ENCODE data around the gene ARID5A. TPM values are rescaled to one million over a fixed set of nuclear protein-coding genes. Genes with fewer than 3 reads are reported as not detected.

Gene ARID5A
- total RNA-seq, 1 experiment from 2014 or later: 13.9 TPM

- H3K27ac Mint-ChIP-seq: no peak overlapping the region
- ChIA-PET CTCF (interaction anchor here (0.7 to 2.3 kb wide), 4 partner anchors 13 to 249 kb away, joined by 3 to 9 read pairs (median 3); partner anchors contain the start of gene CNNM4), POLR2A (no interaction called here)
- ATAC-seq (no peak), DNase-seq (ENCODE audit: low spot score) (no peak)
- no peaks in the 10 kb centered on the region for H3K9me3 Mint-ChIP-seq
- no peak for TF ChIP-seq ESRRA (CRISPR knock-in tag; IDR thresholded peaks at IDR 0.05; ENCODE audit: borderline replicate concordance)
- no peak for TF ChIP-seq ATF6 (CRISPR knock-in tag; IDR thresholded peaks at IDR 0.05)
- TF ChIP-seq GRHL2 (CRISPR knock-in tag; IDR thresholded peaks at IDR 0.05; ENCODE audit: insufficient replicate concordance, severe bottlenecking): no peak
- TF ChIP-seq, protein P1, sequence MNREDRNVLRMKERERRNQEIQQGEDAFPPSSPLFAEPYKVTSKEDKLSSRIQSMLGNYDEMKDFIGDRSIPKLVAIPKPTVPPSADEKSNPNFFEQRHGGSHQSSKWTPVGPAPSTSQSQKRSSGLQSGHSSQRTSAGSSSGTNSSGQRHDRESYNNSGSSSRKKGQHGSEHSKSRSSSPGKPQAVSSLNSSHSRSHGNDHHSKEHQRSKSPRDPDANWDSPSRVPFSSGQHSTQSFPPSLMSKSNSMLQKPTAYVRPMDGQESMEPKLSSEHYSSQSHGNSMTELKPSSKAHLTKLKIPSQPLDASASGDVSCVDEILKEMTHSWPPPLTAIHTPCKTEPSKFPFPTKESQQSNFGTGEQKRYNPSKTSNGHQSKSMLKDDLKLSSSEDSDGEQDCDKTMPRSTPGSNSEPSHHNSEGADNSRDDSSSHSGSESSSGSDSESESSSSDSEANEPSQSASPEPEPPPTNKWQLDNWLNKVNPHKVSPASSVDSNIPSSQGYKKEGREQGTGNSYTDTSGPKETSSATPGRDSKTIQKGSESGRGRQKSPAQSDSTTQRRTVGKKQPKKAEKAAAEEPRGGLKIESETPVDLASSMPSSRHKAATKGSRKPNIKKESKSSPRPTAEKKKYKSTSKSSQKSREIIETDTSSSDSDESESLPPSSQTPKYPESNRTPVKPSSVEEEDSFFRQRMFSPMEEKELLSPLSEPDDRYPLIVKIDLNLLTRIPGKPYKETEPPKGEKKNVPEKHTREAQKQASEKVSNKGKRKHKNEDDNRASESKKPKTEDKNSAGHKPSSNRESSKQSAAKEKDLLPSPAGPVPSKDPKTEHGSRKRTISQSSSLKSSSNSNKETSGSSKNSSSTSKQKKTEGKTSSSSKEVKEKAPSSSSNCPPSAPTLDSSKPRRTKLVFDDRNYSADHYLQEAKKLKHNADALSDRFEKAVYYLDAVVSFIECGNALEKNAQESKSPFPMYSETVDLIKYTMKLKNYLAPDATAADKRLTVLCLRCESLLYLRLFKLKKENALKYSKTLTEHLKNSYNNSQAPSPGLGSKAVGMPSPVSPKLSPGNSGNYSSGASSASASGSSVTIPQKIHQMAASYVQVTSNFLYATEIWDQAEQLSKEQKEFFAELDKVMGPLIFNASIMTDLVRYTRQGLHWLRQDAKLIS (CRISPR knock-in tag; IDR thresholded peaks at IDR 0.05; ENCODE audit: borderline replicate concordance): no peak
- no peak for TF ChIP-seq GTF2I (CRISPR knock-in tag; conservative IDR thresholded peaks at IDR 0.05)
- no peak for TF ChIP-seq EMX1 (CRISPR knock-in tag; IDR thresholded peaks at IDR 0.05)
- TF ChIP-seq, protein P2, sequence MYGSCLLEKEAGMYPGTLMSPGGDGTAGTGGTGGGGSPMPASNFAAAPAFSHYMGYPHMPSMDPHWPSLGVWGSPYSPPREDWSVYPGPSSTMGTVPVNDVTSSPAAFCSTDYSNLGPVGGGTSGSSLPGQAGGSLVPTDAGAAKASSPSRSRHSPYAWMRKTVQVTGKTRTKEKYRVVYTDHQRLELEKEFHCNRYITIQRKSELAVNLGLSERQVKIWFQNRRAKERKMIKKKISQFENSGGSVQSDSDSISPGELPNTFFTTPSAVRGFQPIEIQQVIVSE (CRISPR knock-in tag; IDR thresholded peaks at IDR 0.05; ENCODE audit: borderline replicate concordance): no peak
- no peak for TF ChIP-seq ZNF396 (CRISPR knock-in tag; IDR thresholded peaks at IDR 0.05; ENCODE audit: borderline replicate concordance)
- TF ChIP-seq JAZF1 (CRISPR knock-in tag; IDR thresholded peaks at IDR 0.05): no peak
- no peak for TF ChIP-seq FOXP1 (CRISPR knock-in tag; IDR thresholded peaks at IDR 0.05; ENCODE audit: borderline replicate concordance)
- TF ChIP-seq CREB1 (CRISPR knock-in tag; IDR thresholded peaks at IDR 0.05): no peak
- TF ChIP-seq, protein P3, sequence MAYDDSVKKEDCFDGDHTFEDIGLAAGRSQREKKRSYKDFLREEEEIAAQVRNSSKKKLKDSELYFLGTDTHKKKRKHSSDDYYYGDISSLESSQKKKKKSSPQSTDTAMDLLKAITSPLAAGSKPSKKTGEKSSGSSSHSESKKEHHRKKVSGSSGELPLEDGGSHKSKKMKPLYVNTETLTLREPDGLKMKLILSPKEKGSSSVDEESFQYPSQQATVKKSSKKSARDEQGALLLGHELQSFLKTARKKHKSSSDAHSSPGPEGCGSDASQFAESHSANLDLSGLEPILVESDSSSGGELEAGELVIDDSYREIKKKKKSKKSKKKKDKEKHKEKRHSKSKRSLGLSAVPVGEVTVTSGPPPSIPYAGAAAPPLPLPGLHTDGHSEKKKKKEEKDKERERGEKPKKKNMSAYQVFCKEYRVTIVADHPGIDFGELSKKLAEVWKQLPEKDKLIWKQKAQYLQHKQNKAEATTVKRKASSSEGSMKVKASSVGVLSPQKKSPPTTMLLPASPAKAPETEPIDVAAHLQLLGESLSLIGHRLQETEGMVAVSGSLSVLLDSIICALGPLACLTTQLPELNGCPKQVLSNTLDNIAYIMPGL (CRISPR knock-in tag; IDR thresholded peaks at IDR 0.05): no peak
- TF ChIP-seq CBFB (CRISPR knock-in tag; IDR thresholded peaks at IDR 0.05; ENCODE audit: low read depth): no peak
- no peak for TF ChIP-seq IRF2 (CRISPR knock-in tag; IDR thresholded peaks at IDR 0.05; ENCODE audit: borderline replicate concordance, low read depth)
- TF ChIP-seq TEAD1 (CRISPR knock-in tag; IDR thresholded peaks at IDR 0.05): no peak
- TF ChIP-seq NR3C1 (CRISPR knock-in tag; conservative IDR thresholded peaks at IDR 0.05; ENCODE audit: low read depth): no peak
- TF ChIP-seq FOXK1 (CRISPR knock-in tag; IDR thresholded peaks at IDR 0.05): no peak
- no peak for TF ChIP-seq ZNF416 (CRISPR knock-in tag; IDR thresholded peaks at IDR 0.05)
- no peak overlapping the region for H3K4me3 Mint-ChIP-seq
- H3K36me3 Mint-ChIP-seq: no peaks in the 10 kb centered on the region
- H3K27me3 Mint-ChIP-seq (ENCODE audit: low read depth): no peaks in the 10 kb centered on the region; the same call in 1 of the 2 replicates
- H3K4me1 Mint-ChIP-seq: peaks cover 33% of the 10 kb centered on the region
These were observed 15.2 kb downstream of the ARID5A start for GRCh38 chr2:96551605-96552314.
